HepG2 (cell line): ENCODE results near the gene TMEM220. TPM values are rescaled to one million over a fixed set of nuclear protein-coding genes. Genes with fewer than 3 reads are reported as not detected.

Experiments used
- BRF2 ChIP-seq: sonication (generic); formaldehyde crosslinking; IDR thresholded peaks from 2 replicates; pipeline ENCODE4 v1.8.1; 2022; ENCODE audit warnings: mild to moderate bottlenecking, missing genetic modification reagents
- DDIT3 ChIP-seq: sonication (generic); formaldehyde crosslinking; IDR thresholded peaks from 2 replicates; pipeline ENCODE4 v1.4.0; 2020; ENCODE audit warnings: mild to moderate bottlenecking, missing genetic modification reagents
- DNMT3B ChIP-seq: conservative IDR thresholded peaks from 2 replicates; pipeline ENCODE4 v1.6.1; 2016; ENCODE audit warnings: missing biosample characterization, control low read depth
- EZH2 ChIP-seq: conservative IDR thresholded peaks from 2 replicates; pipeline ENCODE4 v1.6.1; 2012; ENCODE audit warnings: mild to moderate bottlenecking, low read depth, low read length, moderate library complexity
- GMEB1 ChIP-seq: sonication (generic); formaldehyde crosslinking; IDR thresholded peaks from 2 replicates; pipeline ENCODE4 v1.5.1; 2020; ENCODE audit warnings: missing genetic modification reagents, mild to moderate bottlenecking, borderline replicate concordance
- GPBP1L1 ChIP-seq: sonication (generic); formaldehyde crosslinking; IDR thresholded peaks from 2 replicates; pipeline ENCODE4 v1.5.0; 2020; ENCODE audit warnings: mild to moderate bottlenecking, missing genetic modification reagents
- LRRFIP1 ChIP-seq: sonication (generic); formaldehyde crosslinking; conservative IDR thresholded peaks from 2 replicates; pipeline ENCODE4 v1.4.0; 2020; ENCODE audit warnings: missing genetic modification reagents
- RXRA ChIP-seq: sonication (generic); formaldehyde crosslinking; IDR thresholded peaks from 2 replicates; pipeline ENCODE4 v1.5.1; 2020; ENCODE audit warnings: missing genetic modification reagents
- SETDB1 ChIP-seq: sonication (generic); formaldehyde crosslinking; IDR thresholded peaks from 2 replicates; pipeline ENCODE4 v1.5.1; 2020; ENCODE audit warnings: missing genetic modification reagents, mild to moderate bottlenecking, borderline replicate concordance
- SRSF9 ChIP-seq: fragments of 200-400 bp; formaldehyde crosslinking; IDR thresholded peaks from 2 replicates; pipeline ENCODE4 v1.6.1; 2018; ENCODE audit warnings: borderline replicate concordance, mild to moderate bottlenecking, low read depth, low read length; ENCODE audit not compliant: insufficient read depth, poor library complexity, severe bottlenecking
- ZMYM3 ChIP-seq: sonication (generic); formaldehyde crosslinking; IDR thresholded peaks from 2 replicates; pipeline ENCODE4 v1.5.1; 2020; ENCODE audit warnings: mild to moderate bottlenecking, missing genetic modification reagents
- ZNF136 ChIP-seq: sonication (generic); formaldehyde crosslinking; IDR thresholded peaks from 2 replicates; pipeline ENCODE4 v1.8.1; 2022; ENCODE audit warnings: low read depth, mild to moderate bottlenecking, moderate library complexity, missing genetic modification reagents
- ZNF275 ChIP-seq: sonication (generic); formaldehyde crosslinking; IDR thresholded peaks from 2 replicates; pipeline ENCODE4 v1.8.0; 2022; ENCODE audit warnings: missing genetic modification reagents, mild to moderate bottlenecking, inconsistent platforms, borderline replicate concordance
- ZNF280D ChIP-seq: sonication (generic); formaldehyde crosslinking; IDR thresholded peaks from 2 replicates; pipeline ENCODE4 v1.5.1; 2020; ENCODE audit warnings: mild to moderate bottlenecking, missing genetic modification reagents
- ZNF343 ChIP-seq: sonication (generic); formaldehyde crosslinking; IDR thresholded peaks from 2 replicates; pipeline ENCODE4 v1.4.0; 2020; ENCODE audit warnings: mild to moderate bottlenecking, missing genetic modification reagents
- polyA plus RNA-seq, 8 experiments: library from polyadenylated mRNA; depleted of rRNA in 3 of 8; stranded (reverse) in 7 of 8; unstranded in 1 of 8; fragments of >200 nt; fragmentation: Illumina TruSeq in 4 of 8; extraction: Trizol in 4 of 8; gene quantifications; 2 replicates each; pipeline versions ENCODE4 v1.2.1 to v1.2.3, GENCODE V29; 2011 to 2016; ENCODE audit warnings: low read depth in 4 of 8, missing spikeins in 1 of 8, mixed read lengths in 1 of 8; ENCODE audit not compliant: insufficient read depth in 1 of 8
- total RNA-seq, 5 experiments: library from RNA; depleted of rRNA; stranded (reverse); fragments of >200 nt; fragmentation: Illumina TruSeq; extraction: Trizol; gene quantifications; 2 replicates each; pipeline ENCODE4 v1.2.3, GENCODE V29; 2016; ENCODE audit warnings: low read depth in 1 of 5

TMEM220 gene
- total and polyA plus RNA-seq, 2 of the 13 experiments (the other 11 are each of a cell fraction or from before 2014, with no cell fraction given), result 1.3 to 2.2 TPM

GRCh38 chr17:10729334-10730193 lies at the start of gene TMEM220 (continued):
- TF ChIP-seq GPBP1L1 (CRISPR knock-in tag), result no peak
- TF ChIP-seq DDIT3 (CRISPR knock-in tag), result no peak
- TF ChIP-seq ZMYM3 (CRISPR knock-in tag), result peak; percentile 70; the same call in 1 of the 2 replicates
- peak; percentile 49; the same call in 1 of the 2 replicates for TF ChIP-seq GMEB1 (CRISPR knock-in tag)
- TF ChIP-seq SETDB1 (CRISPR knock-in tag), result no peak
- no peak for TF ChIP-seq ZNF343
- no peak for TF ChIP-seq SRSF9
- TF ChIP-seq LRRFIP1 (CRISPR knock-in tag), result no peak
- TF ChIP-seq EZH2, result no peak
- TF ChIP-seq ZNF136 (CRISPR knock-in tag), result no peak
- peak; percentile 60 for TF ChIP-seq RXRA (CRISPR knock-in tag)
- no peak for TF ChIP-seq DNMT3B
- TF ChIP-seq ZNF275 (CRISPR knock-in tag), result no peak
- no peak; the same call in 1 of the 2 replicates for TF ChIP-seq ZNF280D (CRISPR knock-in tag)
- 0 out of 2 replicates have a peak, but pooled peaks have one; percentile 42 for TF ChIP-seq BRF2 (CRISPR knock-in tag)
